NT2/D1 (cell line): ENCODE data around the gene STK32B.

Experiments
- SUZ12 ChIP-seq: IDR thresholded peaks from 2 replicates; pipeline ENCODE4 v1.6.1; 2011; ENCODE audit not compliant: insufficient read length, insufficient read depth; ENCODE audit errors: extremely low read depth
- YY1 ChIP-seq: IDR thresholded peaks from 2 replicates; pipeline ENCODE4 v1.6.1; 2011; ENCODE audit not compliant: insufficient read length, insufficient read depth
- ZNF274 ChIP-seq: IDR thresholded peaks from 2 replicates; pipeline ENCODE4 v1.6.1; 2011; ENCODE audit warnings: mild to moderate bottlenecking, low read depth, low read length

DNA sequence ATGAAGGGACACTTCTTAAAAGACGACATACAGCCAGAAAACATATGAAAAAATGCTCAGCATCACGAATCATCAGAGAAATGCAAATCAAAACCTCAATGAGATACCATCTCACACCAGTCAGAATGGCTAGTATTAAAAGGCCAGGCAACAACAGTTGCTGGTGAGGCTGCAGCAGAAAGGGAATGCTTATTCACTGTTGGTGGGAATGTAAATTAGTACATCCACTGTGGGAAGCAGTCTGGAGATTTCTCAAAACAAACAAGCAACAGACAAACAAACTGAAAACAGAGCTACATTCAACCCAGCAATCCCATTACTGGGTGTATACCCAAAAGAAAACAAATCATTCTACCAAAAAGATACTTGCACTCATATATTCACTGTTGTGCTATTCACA is 459.2 kb downstream of the STK32B start:
- no peak for TF ChIP-seq ZNF274
- TF ChIP-seq YY1 = no peak
- TF ChIP-seq SUZ12 = no peak
